Caco-2 (cell line): ENCODE results near the gene FRMD4A. TPM values are rescaled to one million over a fixed set of nuclear protein-coding genes. Genes with fewer than 3 reads are reported as not detected.
A peak's percentile ranks its signal among the peaks of the same experiment; 100 is the strongest.

ENCODE experiments used
- BruUV-seq: library from RNA; stranded (reverse); fragments of 400-500 nt; replicated peaks from 2 replicates; lab custom pipeline; 2021; lab: Mats Ljungman, UMichigan
- CTCF ChIA-PET: fragments of 300-600 bp; sonication (Branson Sonifier 250); formaldehyde crosslinking; loops from one replicate; lab custom pipeline; 2022; ENCODE audit warnings: antibody characterized with exemption; lab: Charles Lee
- POLR2A ChIA-PET: fragments of 300-600 bp; sonication (Branson Sonifier 250); formaldehyde crosslinking; loops from one replicate; lab custom pipeline; 2022; ENCODE audit warnings: antibody characterized with exemption; lab: Charles Lee
- DNase-seq, 2 experiments: peaks; one replicate each; pipeline versions ENCODE4 v3.0.0 to v3.0.0-alpha.2; 2020 to 2022
- H3K27me3 ChIP-seq: replicated peaks from 2 replicates; pipeline ENCODE4 v1.6.0; 2011; ENCODE audit warnings: low read length; ENCODE audit not compliant: control insufficient read depth, insufficient read depth
- H3K36me3 ChIP-seq: 2 replicates; pipeline ENCODE4 v1.5.1; 2011; ENCODE audit warnings: low read length; ENCODE audit not compliant: control insufficient read depth, insufficient read depth
- H3K4me1 ChIP-seq: fragments of 250-450 bp; sonication (Bioruptor Pico); 2 replicates; pipeline ENCODE4 v1.5.1; 2020; ENCODE audit warnings: mild to moderate bottlenecking
- H3K4me3 ChIP-seq: 2 replicates; pipeline ENCODE4 v1.5.1; 2011; ENCODE audit warnings: low read depth, mild to moderate bottlenecking, control low read depth, low read length
- H3K9me3 ChIP-seq: fragments of 250-450 bp; sonication (Bioruptor Pico); 2 replicates; pipeline ENCODE4 v1.5.1; 2020; ENCODE audit warnings: mild to moderate bottlenecking, moderate library complexity
- H3K27ac Mint-ChIP-seq: one replicate; pipeline ENCODE4 v1.8.0; 2022; ENCODE audit warnings: mixed read lengths; ENCODE audit not compliant: unreplicated experiment
- H3K27me3 Mint-ChIP-seq: one replicate; pipeline ENCODE4 v1.8.0; 2022; ENCODE audit warnings: mixed read lengths; ENCODE audit not compliant: insufficient read depth, unreplicated experiment
- H3K36me3 Mint-ChIP-seq: one replicate; pipeline ENCODE4 v1.8.0; 2022; ENCODE audit warnings: mild to moderate bottlenecking, mixed read lengths; ENCODE audit not compliant: insufficient read depth, unreplicated experiment
- H3K4me1 Mint-ChIP-seq: one replicate; pipeline ENCODE4 v1.8.0; 2022; ENCODE audit warnings: low read depth, mixed read lengths; ENCODE audit not compliant: unreplicated experiment
- H3K4me3 Mint-ChIP-seq: one replicate; pipeline ENCODE4 v1.8.0; 2022; ENCODE audit warnings: mild to moderate bottlenecking, moderate library complexity, mixed read lengths; ENCODE audit not compliant: unreplicated experiment
- H3K9me3 Mint-ChIP-seq: one replicate; pipeline ENCODE4 v1.8.0; 2022; ENCODE audit warnings: mixed read lengths; ENCODE audit not compliant: unreplicated experiment
- intact Hi-C: fragments of 100-400 bp; cut with micrococcal nuclease; formaldehyde crosslinking; loops from one replicate; pipeline ENCODE4 v1.10.0; 2022; ENCODE audit not compliant: unreplicated experiment
- total RNA-seq: library from RNA; stranded (reverse); gene quantifications from 2 replicates; pipeline ENCODE4 v1.2.3, GENCODE V29; 2022
- TF ChIP-seq, protein P1 (sequence below), 2 experiments: fragments of 200-600 bp in 1 of 2; IDR thresholded peaks; 1 replicate in 1 of 2; 2 replicates in 1 of 2; pipeline versions ENCODE4 v1.5.1 to v1.8.0; 2011 to 2022; ENCODE audit warnings: antibody characterized with exemption in 1 of 2, control low read depth in 1 of 2, inconsistent platforms in 1 of 2, low read depth in 1 of 2, low read length in 1 of 2, mild to moderate bottlenecking in 1 of 2, moderate library complexity in 1 of 2; ENCODE audit not compliant: insufficient read depth in 1 of 2, severe bottlenecking in 1 of 2, unreplicated experiment in 1 of 2

FRMD4A gene
- total RNA-seq, 1 experiment from 2014 or later, result 52.1 TPM

DNA sequence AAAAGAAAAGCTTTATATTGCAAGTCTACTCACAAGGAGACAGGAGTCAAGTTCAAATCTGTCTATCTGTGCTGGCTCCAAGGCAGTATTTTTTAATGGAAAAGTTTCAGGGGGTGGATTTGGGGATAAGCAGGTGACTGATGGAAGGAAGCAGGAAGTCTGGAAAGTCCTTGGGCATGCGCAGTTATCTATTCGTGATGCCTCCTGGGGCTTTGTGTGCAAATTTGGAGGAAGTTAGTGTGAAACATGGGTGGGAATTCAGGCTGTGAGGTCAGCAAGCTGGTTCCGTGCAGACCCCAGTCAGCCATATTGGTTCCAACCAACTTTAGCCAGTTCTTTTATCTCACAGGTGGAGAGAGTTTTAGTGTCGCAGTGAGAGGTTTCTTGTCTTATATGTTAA lies 140.0 kb downstream of the FRMD4A start:
- H3K27me3 Mint-ChIP-seq, result no peaks in the 10 kb centered on the region
- Histone ChIP-seq H3K27me3 (no peaks in the 10 kb centered on the region), H3K9me3 (no peaks in the 10 kb centered on the region), H3K4me1 (peaks cover 5% of the 10 kb centered on the region; the same call in 1 of the 2 replicates), H3K4me3 (no peak overlapping the region), H3K36me3 (no peaks in the 10 kb centered on the region)
- intact Hi-C loops, result no loop called here
- no peak overlapping the region for H3K4me3 Mint-ChIP-seq
- ChIA-PET CTCF (no interaction called here), POLR2A (no interaction called here)
- peaks cover 13% of the 10 kb centered on the region for H3K4me1 Mint-ChIP-seq
- no TSS peak for BruUV-seq
- TF ChIP-seq, protein P1, sequence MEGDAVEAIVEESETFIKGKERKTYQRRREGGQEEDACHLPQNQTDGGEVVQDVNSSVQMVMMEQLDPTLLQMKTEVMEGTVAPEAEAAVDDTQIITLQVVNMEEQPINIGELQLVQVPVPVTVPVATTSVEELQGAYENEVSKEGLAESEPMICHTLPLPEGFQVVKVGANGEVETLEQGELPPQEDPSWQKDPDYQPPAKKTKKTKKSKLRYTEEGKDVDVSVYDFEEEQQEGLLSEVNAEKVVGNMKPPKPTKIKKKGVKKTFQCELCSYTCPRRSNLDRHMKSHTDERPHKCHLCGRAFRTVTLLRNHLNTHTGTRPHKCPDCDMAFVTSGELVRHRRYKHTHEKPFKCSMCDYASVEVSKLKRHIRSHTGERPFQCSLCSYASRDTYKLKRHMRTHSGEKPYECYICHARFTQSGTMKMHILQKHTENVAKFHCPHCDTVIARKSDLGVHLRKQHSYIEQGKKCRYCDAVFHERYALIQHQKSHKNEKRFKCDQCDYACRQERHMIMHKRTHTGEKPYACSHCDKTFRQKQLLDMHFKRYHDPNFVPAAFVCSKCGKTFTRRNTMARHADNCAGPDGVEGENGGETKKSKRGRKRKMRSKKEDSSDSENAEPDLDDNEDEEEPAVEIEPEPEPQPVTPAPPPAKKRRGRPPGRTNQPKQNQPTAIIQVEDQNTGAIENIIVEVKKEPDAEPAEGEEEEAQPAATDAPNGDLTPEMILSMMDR (IDR thresholded peaks at IDR 0.05; ENCODE audit: insufficient read depth in 1 of 2, low read depth in 1 of 2, low read length in 1 of 2, severe bottlenecking in 1 of 2, unreplicated experiment in 1 of 2), result no peak
- no peak for DNase-seq
- no peak overlapping the region for H3K27ac Mint-ChIP-seq
- no peaks in the 10 kb centered on the region for H3K9me3 Mint-ChIP-seq
- H3K36me3 Mint-ChIP-seq, result peaks cover 8% of the 10 kb centered on the region

DNA sequence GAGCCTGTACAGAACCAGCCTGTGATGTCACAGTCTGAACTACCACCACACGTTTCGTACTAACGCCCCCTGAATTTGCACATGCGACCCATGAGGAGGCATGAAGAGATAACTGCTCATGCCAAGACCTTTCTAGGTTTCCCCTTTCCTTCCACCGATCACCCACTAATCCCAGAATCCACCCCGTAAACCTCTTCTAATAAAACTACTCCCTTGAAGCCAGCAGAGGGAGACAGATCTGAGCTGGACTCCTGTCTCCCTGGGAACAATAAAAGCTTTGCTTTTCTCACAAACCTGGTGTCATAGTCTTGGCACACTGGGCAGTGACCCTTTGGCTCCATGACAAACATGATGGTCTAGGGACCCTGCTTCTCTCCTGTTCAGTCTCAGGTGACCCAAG lies 144.5 kb downstream of the FRMD4A start:
- no peaks in the 10 kb centered on the region for H3K9me3 Mint-ChIP-seq
- Histone ChIP-seq H3K4me1 (peaks cover 15% of the 10 kb centered on the region), H3K4me3 (no peak overlapping the region), H3K9me3 (no peaks in the 10 kb centered on the region), H3K27me3 (no peaks in the 10 kb centered on the region), H3K36me3 (no peaks in the 10 kb centered on the region)
- CTCF ChIA-PET, result interaction anchor here (0.6 to 2.7 kb wide), 14 partner anchors 10 to 488 kb away, joined by 3 to 49 read pairs (median 4); no protein-coding TSS in a partner anchor
- H3K4me3 Mint-ChIP-seq, result peak overlapping the region; percentile 73
- H3K27ac Mint-ChIP-seq, result peak overlapping the region; percentile 99
- H3K27me3 Mint-ChIP-seq, result peaks cover 4% of the 10 kb centered on the region
- peak in 1 of 2 experiments; percentile 53 for DNase-seq
- peaks cover 20% of the 10 kb centered on the region for H3K36me3 Mint-ChIP-seq
- H3K4me1 Mint-ChIP-seq, result peaks cover 30% of the 10 kb centered on the region
- intact Hi-C loops, result loop anchor here (5.0 kb wide), 2 partner anchors 361 to 399 kb away; no protein-coding TSS in a partner anchor
- TF ChIP-seq, protein P1 (IDR thresholded peaks at IDR 0.05; ENCODE audit: insufficient read depth in 1 of 2, low read depth in 1 of 2, low read length in 1 of 2, severe bottlenecking in 1 of 2, unreplicated experiment in 1 of 2), result peak; percentile 75 to 83
- POLR2A ChIA-PET, result interaction anchor here (0.6 to 2.8 kb wide), 14 partner anchors 10 to 651 kb away, joined by 3 to 26 read pairs (median 7); partner anchors contain the start of genes CDNF, HSPA14 and MSANTD7
- no TSS peak for BruUV-seq

DNA sequence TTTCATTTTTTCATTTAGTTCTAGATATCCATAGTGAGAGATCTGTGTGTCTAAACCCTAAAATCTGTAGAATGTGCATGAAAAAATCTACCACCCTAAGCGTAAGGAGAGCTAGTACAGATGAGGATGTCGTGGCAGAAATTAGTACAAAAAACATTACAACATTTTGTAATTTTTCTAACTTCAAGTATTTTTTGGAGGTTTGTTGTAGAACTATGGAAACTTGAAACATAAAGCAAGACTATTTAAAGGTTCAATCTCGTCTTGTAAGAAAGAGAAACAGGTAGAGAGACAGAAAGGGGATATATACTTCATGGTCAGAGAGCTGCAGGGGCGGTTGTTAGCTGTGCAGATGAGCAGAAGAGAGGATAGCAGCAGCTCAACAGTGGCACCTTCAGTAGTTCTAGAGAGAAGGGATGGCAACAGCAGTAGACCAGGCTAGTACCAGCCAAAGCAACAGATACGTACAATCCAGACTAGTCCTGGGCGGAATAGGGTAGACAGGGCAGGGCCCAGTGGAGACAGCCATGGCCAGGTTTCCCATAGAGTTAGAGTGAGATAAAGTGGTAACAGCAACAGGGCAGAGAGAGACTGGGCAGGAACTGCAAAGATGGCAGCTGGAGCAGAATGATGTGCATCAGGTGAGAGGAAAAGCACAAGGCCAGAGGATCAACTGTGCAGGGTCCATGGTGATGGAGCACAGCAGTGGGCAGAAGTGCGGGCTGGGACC lies 145.2 kb downstream of the FRMD4A start:
- Histone ChIP-seq H3K4me1 (peaks cover 15% of the 10 kb centered on the region), H3K4me3 (no peak overlapping the region; the same call in 1 of the 2 replicates), H3K27me3 (no peaks in the 10 kb centered on the region), H3K36me3 (no peaks in the 10 kb centered on the region), H3K9me3 (no peaks in the 10 kb centered on the region)
- H3K4me1 Mint-ChIP-seq, result peaks cover 30% of the 10 kb centered on the region
- H3K36me3 Mint-ChIP-seq, result peaks cover 20% of the 10 kb centered on the region
- BruUV-seq, result TSS peak; percentile 99
- peak overlapping the region; percentile 73 for H3K4me3 Mint-ChIP-seq
- peak overlapping the region; percentile 99 for H3K27ac Mint-ChIP-seq
- ChIA-PET POLR2A (interaction anchor here (0.5 to 2.8 kb wide), 48 partner anchors 10 to 983 kb away, joined by 3 to 36 read pairs (median 4); partner anchors contain the start of genes CDNF, HSPA14, MEIG1 and MSANTD7), CTCF (interaction anchor here (0.6 to 2.7 kb wide), 19 partner anchors 11 to 768 kb away, joined by 3 to 49 read pairs (median 4); partner anchors contain the start of gene DCLRE1C)
- intact Hi-C loops, result loop anchor here (1.0 to 5.0 kb wide), 6 partner anchors 39 to 398 kb away; no protein-coding TSS in a partner anchor
- peaks cover 4% of the 10 kb centered on the region for H3K27me3 Mint-ChIP-seq
- H3K9me3 Mint-ChIP-seq, result no peaks in the 10 kb centered on the region
- TF ChIP-seq, protein P1 (IDR thresholded peaks at IDR 0.05; ENCODE audit: insufficient read depth in 1 of 2, low read depth in 1 of 2, low read length in 1 of 2, severe bottlenecking in 1 of 2, unreplicated experiment in 1 of 2), result no peak
- DNase-seq, result peak; percentile 92 to 96
